Endothelial cell of umbilical vein (primary cell): ENCODE data around the gene NNT. TPM values are rescaled to one million over a fixed set of nuclear protein-coding genes. Genes with fewer than 3 reads are reported as not detected.

Experiments
- BruUV-seq: library from RNA; stranded (reverse); fragments of 400-500 nt; replicated peaks from 2 replicates; lab custom pipeline; 2021; lab: Mats Ljungman, UMichigan
- CTCF ChIA-PET: fragments of 300-600, 350-600 bp; sonication (Branson Sonifier 250); formaldehyde crosslinking; loops from one replicate; lab custom pipeline; 2021; ENCODE audit warnings: antibody characterized with exemption, inconsistent platforms; lab: Charles Lee
- POLR2A ChIA-PET: fragments of 300-600, 350-600 bp; sonication (Branson Sonifier 250); formaldehyde crosslinking; loops from one replicate; lab custom pipeline; 2021; ENCODE audit warnings: antibody characterized with exemption, inconsistent platforms; lab: Charles Lee
- DNase-seq: peaks from one replicate; pipeline ENCODE4 v3.0.0-alpha.2; 2011; ENCODE audit warnings: low read depth, low spot score
- FAIRE-seq: peaks from 2 replicates; lab custom pipeline; 2011; peaks lifted over from hg19 to GRCh38; lab: Jason Lieb, UNC
- H2AFZ ChIP-seq: 2 replicates; pipeline ENCODE4 v1.6.0; 2012; ENCODE audit warnings: low read depth, low read length, control low read depth, inconsistent platforms
- H3K27ac ChIP-seq: 2 replicates; pipeline ENCODE4 v1.5.1; 2011; ENCODE audit warnings: low read depth, mild to moderate bottlenecking, control low read depth, low read length, moderate library complexity; ENCODE audit not compliant: insufficient read depth
- H3K27me3 ChIP-seq, 2 experiments: 2 replicates each; pipeline versions ENCODE4 v1.6.0 to v1.6.1; 2011; ENCODE audit warnings: low read length in 2 of 2, mixed read lengths in 1 of 2; ENCODE audit not compliant: control insufficient read depth in 2 of 2, insufficient read depth in 2 of 2
- H3K36me3 ChIP-seq, 2 experiments: 2 replicates in 1 of 2; 3 replicates in 1 of 2; pipeline ENCODE4 v1.5.1; 2011; ENCODE audit warnings: low read length in 2 of 2, mild to moderate bottlenecking in 1 of 2, moderate library complexity in 1 of 2; ENCODE audit not compliant: control insufficient read depth in 2 of 2, insufficient read depth in 2 of 2; ENCODE audit errors: extremely low read depth in 1 of 2
- H3K4me1 ChIP-seq: 3 replicates; pipeline ENCODE4 v1.5.1; 2011; ENCODE audit warnings: mild to moderate bottlenecking, low read length; ENCODE audit not compliant: control insufficient read depth, insufficient read depth; ENCODE audit errors: extremely low read depth
- H3K4me2 ChIP-seq: 2 replicates; pipeline ENCODE4 v1.6.1; 2011; ENCODE audit warnings: low read length, control low read depth, mixed read lengths; ENCODE audit not compliant: insufficient read depth
- H3K4me3 ChIP-seq, 3 experiments: fragments of 200-600 bp in 1 of 3; sonication (generic), shearing (Covaris generic) in 1 of 3; replicated peaks in 1 of 3; 2 replicates each; pipeline ENCODE4 v1.5.1; 2011 to 2016; ENCODE audit warnings: control low read depth in 3 of 3, low read length in 3 of 3, mild to moderate bottlenecking in 2 of 3, inconsistent platforms in 1 of 3, low read depth in 1 of 3, moderate library complexity in 1 of 3; ENCODE audit not compliant: insufficient read depth in 1 of 3
- H3K79me2 ChIP-seq: 2 replicates; pipeline ENCODE4 v1.6.0; 2012; ENCODE audit warnings: low read length, inconsistent platforms; ENCODE audit not compliant: control insufficient read depth, insufficient read depth
- H3K9ac ChIP-seq: replicated peaks from 2 replicates; pipeline ENCODE3; 2011; ENCODE audit warnings: low read length, control low read depth; ENCODE audit not compliant: insufficient read depth; ENCODE audit errors: extremely low read depth
- H3K9me1 ChIP-seq: replicated peaks from 3 replicates; pipeline ENCODE4 v1.6.0; 2011; ENCODE audit warnings: mild to moderate bottlenecking, low read length; ENCODE audit not compliant: control insufficient read depth, insufficient read depth; ENCODE audit errors: extremely low read depth
- H3K9me3 ChIP-seq: replicated peaks from 2 replicates; pipeline ENCODE4 v1.5.1; 2012; ENCODE audit warnings: low read length, inconsistent platforms; ENCODE audit not compliant: control insufficient read depth, insufficient read depth
- H4K20me1 ChIP-seq: replicated peaks from 2 replicates; pipeline ENCODE3; 2011; ENCODE audit warnings: mild to moderate bottlenecking, low read length; ENCODE audit not compliant: control insufficient read depth, insufficient read depth; ENCODE audit errors: extremely low read depth
- EZH2 ChIP-seq: IDR thresholded peaks from 2 replicates; pipeline ENCODE4 v1.6.1; 2012; ENCODE audit warnings: borderline replicate concordance, low read depth, mild to moderate bottlenecking, moderate library complexity, low read length, inconsistent platforms; ENCODE audit not compliant: severe bottlenecking
- FOS ChIP-seq: IDR thresholded peaks from 2 replicates; pipeline ENCODE4 v1.6.1; 2011; ENCODE audit warnings: mild to moderate bottlenecking, low read length, moderate library complexity, borderline replicate concordance; ENCODE audit not compliant: insufficient read depth
- GATA2 ChIP-seq: IDR thresholded peaks from 2 replicates; pipeline ENCODE4 v1.7.0; 2011; ENCODE audit warnings: low read depth, mild to moderate bottlenecking, moderate library complexity, mixed read lengths, low read length; ENCODE audit not compliant: insufficient read length, insufficient read depth
- JUN ChIP-seq: IDR thresholded peaks from 2 replicates; pipeline ENCODE4 v1.6.1; 2011; ENCODE audit warnings: borderline replicate concordance, low read depth; ENCODE audit not compliant: insufficient read length, insufficient read depth
- MYC ChIP-seq: IDR thresholded peaks from one replicate; pipeline ENCODE4 v1.6.1; 2011; ENCODE audit warnings: mild to moderate bottlenecking, low read depth, low read length
- POLR2A ChIP-seq: IDR thresholded peaks from 2 replicates; pipeline ENCODE4 v1.6.1; 2012; ENCODE audit warnings: low read depth, mild to moderate bottlenecking, control low read depth, low read length
- POLR2AphosphoS5 ChIP-seq: IDR thresholded peaks from 2 replicates; pipeline ENCODE4 v1.6.1; 2012; ENCODE audit warnings: low read depth, mild to moderate bottlenecking, control low read depth, low read length, moderate library complexity; ENCODE audit not compliant: insufficient read depth
- dilution Hi-C: fragments of 300-500 bp; cut with MboI; formaldehyde crosslinking; loops from one replicate; pipeline ENCODE4 v1.15.0; 2019; ENCODE audit warnings: low sequenced_read_pairs; ENCODE audit not compliant: extremely low pct_ligation_motif_present
- intact Hi-C: fragments of 100-400 bp; cut with micrococcal nuclease; formaldehyde crosslinking; loops from one replicate; pipeline ENCODE4 v1.10.0; 2022
- polyA plus RNA-seq, 4 experiments: library from polyadenylated mRNA; depleted of rRNA in 3 of 4; stranded (reverse) in 3 of 4; unstranded in 1 of 4; fragments of >200 nt; gene quantifications; 2 replicates each; pipeline versions ENCODE4 v1.2.1 to v1.2.3, GENCODE V29; 2011 to 2012; ENCODE audit warnings: missing spikeins in 1 of 4
- total RNA-seq: library from RNA; stranded (reverse); gene quantifications from 2 replicates; pipeline ENCODE4 v1.2.3, GENCODE V29; 2021
- TF ChIP-seq, protein P1 (sequence below): IDR thresholded peaks from 2 replicates; pipeline ENCODE4 v1.6.1; 2011; ENCODE audit not compliant: insufficient read depth, insufficient read length
- TF ChIP-seq, protein P2 (sequence below), 2 donors: IDR thresholded peaks; 1 replicate in 1 of 2; 2 replicates in 1 of 2; pipeline ENCODE4 v1.5.1; 2011; ENCODE audit warnings: low read length in 2 of 2, mild to moderate bottlenecking in 2 of 2, moderate library complexity in 2 of 2, control low read depth in 1 of 2, inconsistent platforms in 1 of 2, low read depth in 1 of 2; ENCODE audit not compliant: insufficient read depth in 1 of 2; ENCODE audit errors: extremely low read depth in 1 of 2

The NNT gene
- total and polyA plus RNA-seq, 2 donors (not counting 3 experiments of a cell fraction or from before 2014, with no cell fraction given) = 38.2 to 82.5 TPM

DNA sequence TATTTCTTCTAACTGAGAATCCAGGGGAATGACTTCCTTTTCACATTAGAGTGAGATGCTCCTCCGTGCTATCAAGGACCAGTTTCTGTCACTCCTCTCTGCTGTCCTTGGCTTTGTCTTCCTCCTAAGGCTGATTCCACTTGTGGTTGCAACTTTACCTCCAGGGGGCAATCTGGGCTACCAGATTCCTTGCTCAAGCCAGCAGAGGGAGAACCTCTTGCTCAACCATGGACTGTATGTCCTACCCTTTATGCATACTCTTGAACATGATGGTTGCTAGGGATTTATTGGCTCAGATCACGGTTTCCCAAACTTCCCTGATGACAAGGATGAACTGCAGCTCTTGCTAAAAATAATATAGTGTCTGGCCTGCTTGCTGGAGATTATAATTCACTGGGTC is 24.0 kb downstream of the NNT start:
- peak; percentile 76 for FAIRE-seq
- Histone ChIP-seq H3K4me3 (no peak overlapping the region), H3K27me3 (no peaks in the 10 kb centered on the region), H3K9ac (no peak overlapping the region), H3K79me2 (no peaks in the 10 kb centered on the region), H3K4me2 (no peak overlapping the region), H3K4me1 (no peaks in the 10 kb centered on the region), H3K27ac (no peak overlapping the region), H3K36me3 (peaks cover 2 to 4% of the 10 kb centered on the region in 2 experiments), H3K9me3 (no peaks in the 10 kb centered on the region), H4K20me1 (no peaks in the 10 kb centered on the region), H3K9me1 (no peaks in the 10 kb centered on the region), H2AFZ (no peak overlapping the region)
- ChIA-PET POLR2A (no interaction called here), CTCF (interaction anchor here (0.7 to 1.0 kb wide), 2 partner anchors 10 to 1150 kb away, joined by 3 to 5 read pairs; no protein-coding TSS in a partner anchor)
- peak; percentile 48 for DNase-seq
- intact Hi-C loops (no loop called here), dilution Hi-C loops (no loop called here)
- no TSS peak for BruUV-seq
- no peak for TF ChIP-seq POLR2AphosphoS5
- TF ChIP-seq JUN = no peak
- TF ChIP-seq MYC = no peak
- no peak for TF ChIP-seq FOS
- no peak for TF ChIP-seq GATA2
- no peak for TF ChIP-seq POLR2A
- TF ChIP-seq, protein P1, sequence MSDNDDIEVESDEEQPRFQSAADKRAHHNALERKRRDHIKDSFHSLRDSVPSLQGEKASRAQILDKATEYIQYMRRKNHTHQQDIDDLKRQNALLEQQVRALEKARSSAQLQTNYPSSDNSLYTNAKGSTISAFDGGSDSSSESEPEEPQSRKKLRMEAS = no peak
- TF ChIP-seq, protein P2, sequence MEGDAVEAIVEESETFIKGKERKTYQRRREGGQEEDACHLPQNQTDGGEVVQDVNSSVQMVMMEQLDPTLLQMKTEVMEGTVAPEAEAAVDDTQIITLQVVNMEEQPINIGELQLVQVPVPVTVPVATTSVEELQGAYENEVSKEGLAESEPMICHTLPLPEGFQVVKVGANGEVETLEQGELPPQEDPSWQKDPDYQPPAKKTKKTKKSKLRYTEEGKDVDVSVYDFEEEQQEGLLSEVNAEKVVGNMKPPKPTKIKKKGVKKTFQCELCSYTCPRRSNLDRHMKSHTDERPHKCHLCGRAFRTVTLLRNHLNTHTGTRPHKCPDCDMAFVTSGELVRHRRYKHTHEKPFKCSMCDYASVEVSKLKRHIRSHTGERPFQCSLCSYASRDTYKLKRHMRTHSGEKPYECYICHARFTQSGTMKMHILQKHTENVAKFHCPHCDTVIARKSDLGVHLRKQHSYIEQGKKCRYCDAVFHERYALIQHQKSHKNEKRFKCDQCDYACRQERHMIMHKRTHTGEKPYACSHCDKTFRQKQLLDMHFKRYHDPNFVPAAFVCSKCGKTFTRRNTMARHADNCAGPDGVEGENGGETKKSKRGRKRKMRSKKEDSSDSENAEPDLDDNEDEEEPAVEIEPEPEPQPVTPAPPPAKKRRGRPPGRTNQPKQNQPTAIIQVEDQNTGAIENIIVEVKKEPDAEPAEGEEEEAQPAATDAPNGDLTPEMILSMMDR (IDR thresholded peaks at IDR 0.05; ENCODE audit: extremely low read depth in 1 of 2, insufficient read depth in 1 of 2, low read depth in 1 of 2, low read length in 2 of 2) = peak; percentile 59 to 69
- no peak for TF ChIP-seq EZH2
